GM19438 (cell line): Measurements from ENCODE around the gene CDRT4.
"Not testable (repeated sequence)": the region's sequence is repeated elsewhere in the genome, so short reads cannot be mapped to it uniquely, and the experiment has no call there.

Source experiments
- ATAC-seq: cut with Tn5 transposase; IDR thresholded peaks from one replicate; pipeline ENCODE4 v1.9.1; 2021; ENCODE audit warnings: low read depth; ENCODE audit not compliant: unreplicated experiment

Gene CDRT4

DNA sequence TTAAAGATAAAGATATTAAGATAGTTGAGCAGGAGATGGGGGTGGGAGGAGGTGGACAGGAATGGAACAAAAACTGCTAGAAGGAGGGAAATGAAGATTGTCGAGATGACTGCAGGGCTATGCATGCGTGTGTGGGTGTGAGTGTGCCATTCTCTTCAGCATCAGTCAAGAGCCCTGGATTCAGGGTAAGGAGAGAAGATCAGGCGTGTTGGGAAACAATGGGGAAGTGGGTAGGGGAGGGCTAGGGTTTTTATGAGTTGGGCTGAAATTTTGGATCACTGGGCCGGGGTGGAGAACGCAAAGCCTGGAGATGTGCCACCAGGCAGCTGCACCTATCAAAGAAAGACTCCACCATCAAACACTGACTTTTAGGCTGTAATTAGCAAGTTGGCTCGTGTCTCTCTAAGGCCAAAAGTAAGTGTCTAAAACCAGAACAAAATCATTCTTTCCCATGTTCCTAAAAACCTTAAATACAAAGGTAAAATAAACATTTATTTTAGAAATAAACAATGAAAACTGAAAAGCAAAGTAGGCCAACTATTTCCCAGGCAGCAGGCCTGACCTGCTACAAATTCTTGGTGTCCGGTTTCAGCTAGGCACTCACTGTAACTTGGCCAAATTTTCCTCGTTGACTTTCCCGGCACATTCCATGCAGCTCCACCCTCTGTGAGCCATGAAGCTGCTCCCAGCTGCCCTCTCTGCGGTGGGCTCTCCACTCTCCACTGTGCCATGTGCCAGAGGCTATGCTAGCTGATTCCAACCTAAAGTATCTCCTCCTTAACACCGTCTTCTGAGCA is 4.2 kb downstream of the CDRT4 start:
- no peak for ATAC-seq

DNA sequence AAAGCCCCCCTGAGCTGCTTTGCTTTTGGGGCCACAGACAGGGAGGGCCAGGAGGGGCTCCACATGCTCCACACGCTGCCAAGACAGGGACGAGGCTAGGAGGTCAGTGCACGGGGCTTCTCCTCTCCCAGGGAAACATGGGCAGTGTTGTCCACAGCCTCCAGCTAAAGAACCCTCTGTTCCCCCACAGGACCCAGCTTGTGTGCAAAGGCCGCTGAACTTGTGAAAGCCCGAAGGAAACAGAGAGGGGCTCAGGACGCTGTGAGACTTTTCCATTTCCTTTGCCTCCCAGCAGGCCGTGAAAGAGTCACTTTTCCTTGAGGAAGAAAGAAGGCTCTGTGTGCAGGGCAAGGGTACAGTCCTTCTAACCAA is 9.7 kb downstream of the CDRT4 start:
- ATAC-seq = no peak

DNA sequence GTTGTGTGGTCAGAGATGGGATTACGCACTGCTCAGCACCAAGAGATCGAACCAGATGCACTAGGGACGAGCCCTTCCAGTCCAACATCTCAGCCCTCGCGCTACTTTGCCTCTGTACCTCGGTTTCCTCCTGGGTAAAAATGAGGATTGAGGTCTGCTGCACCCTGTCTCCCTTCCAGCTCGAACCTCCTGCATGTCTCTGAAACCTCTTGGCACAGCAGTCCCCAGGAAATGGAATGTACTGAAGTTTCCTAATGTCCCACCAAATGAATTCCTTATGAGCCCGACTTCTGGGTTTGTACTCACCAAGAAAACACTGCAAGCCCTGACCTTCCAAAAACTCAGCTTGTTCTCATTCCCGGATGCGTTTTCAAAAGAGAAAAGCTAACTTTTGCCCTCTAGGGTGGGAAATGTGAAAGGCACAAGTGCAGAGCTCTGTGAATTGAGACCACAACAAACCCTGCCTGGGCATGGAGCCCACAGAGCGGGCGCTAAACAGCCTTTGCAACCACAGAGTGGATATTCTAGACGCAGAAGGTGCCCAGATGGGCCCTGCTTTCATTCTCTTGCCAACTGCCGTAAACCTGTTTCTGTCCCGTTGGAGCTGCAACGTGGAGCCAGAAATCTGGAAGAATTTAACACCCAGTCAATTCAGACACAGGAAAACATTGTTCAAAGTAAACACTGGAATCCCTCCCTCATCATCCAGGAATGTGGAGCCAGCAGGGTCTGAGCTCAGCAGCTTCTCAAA is 10.3 kb downstream of the CDRT4 start:
- no peak for ATAC-seq

DNA sequence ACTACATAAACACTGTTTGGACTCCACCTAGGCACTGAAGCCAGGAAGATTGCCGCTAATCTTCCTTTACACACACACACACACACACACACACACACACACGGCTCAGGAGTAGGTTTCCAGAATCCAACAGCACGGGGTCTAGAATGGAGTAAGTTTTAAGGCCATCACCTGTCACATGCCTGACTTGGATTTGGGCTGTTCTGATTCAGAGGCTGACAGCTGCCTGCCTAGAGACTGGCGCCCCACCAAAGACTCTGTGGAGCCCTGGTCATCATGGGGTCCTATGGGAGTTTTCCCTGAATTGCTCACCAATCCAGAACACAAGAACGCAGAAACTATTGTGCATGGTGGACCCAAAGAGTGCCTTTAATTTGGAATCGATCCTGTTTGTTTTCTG is 10.9 kb downstream of the CDRT4 start:
- ATAC-seq = no peak

DNA sequence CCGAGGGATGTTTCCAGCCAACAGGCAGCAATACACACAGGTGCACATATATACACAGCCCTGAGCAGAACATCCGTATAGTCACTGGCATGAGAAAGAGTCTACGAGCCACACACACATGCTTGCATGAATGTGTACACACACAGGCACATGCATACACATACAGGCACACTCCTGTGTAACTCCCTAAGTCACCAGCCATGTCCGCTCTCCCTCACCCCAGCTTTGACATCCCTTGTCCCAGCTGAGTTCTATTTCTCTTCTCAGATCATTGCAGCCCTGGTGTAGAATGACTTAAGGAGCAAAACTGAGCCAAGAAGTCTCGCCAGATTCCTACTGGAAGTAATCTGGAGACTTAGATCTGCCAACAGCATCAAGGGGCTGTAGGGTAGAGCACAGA is 13.1 kb downstream of the CDRT4 start:
- no peak for ATAC-seq

DNA sequence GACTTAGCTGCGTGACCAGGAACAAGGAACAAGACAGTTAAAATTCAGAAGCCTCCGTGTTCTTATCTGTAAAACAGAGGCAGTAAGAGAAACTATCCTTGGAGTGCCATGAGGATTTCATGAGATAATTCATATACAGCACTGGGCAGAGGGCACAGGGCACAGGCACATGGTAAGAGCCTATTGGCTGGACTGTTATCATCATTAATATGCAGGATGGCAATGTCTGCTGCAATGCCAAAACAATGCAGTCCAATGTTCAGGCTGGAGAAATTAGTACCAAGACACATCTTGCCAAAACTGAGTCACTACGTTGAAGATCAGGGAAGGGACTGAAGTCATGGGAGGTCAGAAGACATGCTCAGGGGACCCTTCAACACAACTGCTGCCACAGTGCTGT is 13.6 kb downstream of the CDRT4 start:
- ATAC-seq = no peak

GRCh38 chr17:15453246-15453645 is 14.2 kb downstream of the CDRT4 start:
- no peak for ATAC-seq

GRCh38 chr17:15452746-15453145 is 14.7 kb downstream of the CDRT4 start:
- no peak for ATAC-seq

DNA sequence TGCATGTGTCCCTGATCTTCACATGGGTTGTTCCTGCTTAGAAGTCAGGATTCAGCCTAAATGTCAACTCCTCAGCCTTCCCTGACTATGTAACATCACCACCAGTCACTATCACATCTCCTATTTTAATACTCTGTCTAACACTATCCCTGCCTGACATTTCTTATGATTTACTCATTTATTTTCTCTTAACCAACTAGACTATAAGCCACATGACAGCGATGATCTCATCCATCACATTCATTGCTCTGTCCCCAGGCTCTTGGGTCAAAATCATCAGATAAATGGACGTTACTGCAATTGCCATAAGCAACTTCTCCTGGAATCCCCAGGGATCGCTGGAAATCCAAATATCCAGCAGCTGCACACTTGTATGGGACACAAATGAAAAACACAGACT is 15.7 kb downstream of the CDRT4 start:
- no peak for ATAC-seq

- no peak for ATAC-seq
Measured at GRCh38 chr17:15448580-15448956, 18.9 kb downstream of the CDRT4 start.

DNA sequence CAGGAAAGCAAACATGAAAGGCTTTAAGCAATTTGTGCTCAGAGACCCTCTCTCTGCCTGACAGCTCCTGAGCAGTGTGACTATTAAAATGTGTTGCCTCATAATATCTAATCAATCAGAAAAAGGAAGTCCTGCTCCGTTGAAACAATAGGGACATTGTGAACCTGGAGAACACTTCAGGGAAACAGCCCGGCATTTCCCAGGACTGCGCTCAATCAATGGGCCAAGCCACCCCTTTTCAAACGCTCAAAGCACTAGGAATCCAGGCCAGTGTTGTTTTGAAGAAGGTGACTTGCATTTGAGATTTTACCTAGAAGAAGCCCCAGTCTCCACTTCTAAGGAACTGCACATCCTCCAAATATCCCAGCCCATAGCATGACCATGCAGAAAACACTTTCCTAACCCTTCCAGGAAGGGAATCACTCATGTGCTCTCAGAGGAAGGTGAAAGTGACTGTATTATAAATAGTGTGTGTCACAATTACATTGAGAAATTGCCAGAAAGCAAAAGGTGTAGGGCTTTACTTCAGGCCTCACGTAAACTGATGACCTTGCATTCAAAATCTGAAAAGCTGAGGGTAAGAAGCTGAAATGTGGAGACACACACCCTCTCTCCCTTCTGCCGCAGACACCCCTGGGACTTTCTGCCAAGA is 19.4 kb downstream of the CDRT4 start:
- no peak for ATAC-seq

GRCh38 chr17:15446036-15446435 is 21.4 kb downstream of the CDRT4 start:
- ATAC-seq = no peak

- no peak for ATAC-seq
Measured at GRCh38 chr17:15444805-15445204, 22.6 kb downstream of the CDRT4 start.

- ATAC-seq = no peak
Measured at GRCh38 chr17:15442311-15443180, 24.9 kb downstream of the CDRT4 start.

GRCh38 chr17:15441315-15441714 is 26.1 kb downstream of the CDRT4 start:
- ATAC-seq = no peak

- no peak for ATAC-seq
Measured at GRCh38 chr17:15440347-15440746, 27.1 kb downstream of the CDRT4 start.

DNA sequence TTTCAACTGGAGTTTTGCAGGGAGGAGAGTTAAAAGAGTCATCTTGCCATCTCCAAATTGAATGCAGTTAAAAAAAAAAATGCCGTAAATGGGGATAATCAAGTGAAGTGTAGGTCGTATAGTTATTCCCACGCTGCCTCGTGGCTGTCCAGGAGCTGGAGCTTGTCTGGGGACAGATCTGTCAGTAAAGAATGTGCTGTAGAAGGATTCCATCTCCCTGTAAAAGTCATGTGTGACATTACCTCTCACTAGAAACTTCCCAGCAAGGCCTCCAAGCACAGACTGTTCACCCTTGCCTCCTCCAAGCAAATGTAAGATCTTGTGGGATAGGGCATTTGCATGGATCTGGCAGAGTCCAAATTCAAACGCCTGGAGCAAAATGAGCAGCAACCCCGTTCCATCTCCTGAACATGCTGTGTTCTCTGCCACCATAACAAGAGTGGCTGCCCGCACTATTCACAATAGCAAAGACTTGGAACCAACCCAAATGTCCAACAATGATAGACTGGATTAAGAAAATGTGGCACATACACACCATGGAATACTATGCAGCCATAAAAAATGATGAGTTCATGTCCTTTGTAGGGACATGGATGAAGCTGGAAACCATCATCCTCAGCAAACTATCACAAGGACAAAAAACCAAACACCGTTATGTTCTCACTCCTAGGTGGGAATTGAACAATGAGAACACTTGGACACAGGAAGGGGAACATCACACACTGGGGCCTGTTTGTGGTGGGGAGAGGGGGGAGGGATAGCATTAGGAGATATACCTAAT is 28.0 kb downstream of the CDRT4 start:
- not testable (repeated sequence) for ATAC-seq

DNA sequence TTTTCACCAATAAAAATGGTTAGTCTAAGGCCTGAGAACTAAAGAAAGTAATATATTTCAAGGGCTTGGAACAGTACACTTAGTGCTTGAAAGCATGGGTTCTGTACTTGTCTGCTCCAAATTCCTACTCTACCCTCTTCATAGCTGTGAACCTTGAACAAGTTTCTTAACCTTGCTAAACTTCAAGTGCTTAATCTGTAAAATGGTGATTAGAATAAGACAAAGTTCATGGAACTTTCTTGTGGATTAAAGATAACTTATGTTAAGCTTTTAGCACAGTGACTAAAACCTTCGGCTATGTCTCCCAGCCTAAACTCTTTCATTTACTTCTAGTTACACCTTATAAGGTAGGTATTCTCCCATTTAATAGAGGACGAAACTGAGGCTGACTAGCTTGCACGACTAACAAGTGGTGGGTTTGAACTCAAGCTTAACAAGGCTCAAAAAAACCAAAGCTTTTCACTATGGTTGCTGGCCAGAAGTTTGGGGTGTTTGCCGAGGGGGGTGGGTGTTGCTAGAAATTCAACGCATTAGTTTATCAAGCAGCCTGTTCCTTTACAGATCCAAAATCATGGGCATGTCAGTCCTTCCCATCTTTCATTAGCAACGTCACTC is 28.8 kb downstream of the CDRT4 start:
- no peak for ATAC-seq

- ATAC-seq = no peak
Measured at GRCh38 chr17:15437303-15437635, 30.2 kb downstream of the CDRT4 start.
